CMK (cell line): ENCODE results near the gene COMMD6.

Source experiments
- DNase-seq: peaks from one replicate; pipeline ENCODE4 v3.0.0-alpha.2; 2010; ENCODE audit warnings: low read depth

COMMD6 gene

DNA sequence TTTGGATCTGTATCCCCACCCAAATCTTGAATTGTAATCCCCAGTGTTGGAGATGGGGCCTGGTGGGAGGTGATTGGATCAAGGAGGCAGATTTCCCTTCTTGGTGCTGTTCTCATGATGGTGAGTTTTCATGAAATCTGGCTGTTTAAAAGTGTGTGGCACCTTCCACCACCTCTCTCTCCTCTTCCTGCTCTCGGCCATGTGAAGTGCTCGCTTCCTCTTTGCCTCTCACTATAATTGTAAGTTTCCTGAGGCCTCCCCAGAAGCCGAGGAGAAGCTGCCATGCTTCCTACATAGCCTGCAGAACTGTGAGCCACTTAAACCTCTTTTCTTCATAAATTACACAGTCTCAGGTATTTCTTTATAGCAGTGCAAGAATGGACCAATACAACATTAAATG, 15.7 kb downstream of the COMMD6 start:
- no peak for DNase-seq

DNA sequence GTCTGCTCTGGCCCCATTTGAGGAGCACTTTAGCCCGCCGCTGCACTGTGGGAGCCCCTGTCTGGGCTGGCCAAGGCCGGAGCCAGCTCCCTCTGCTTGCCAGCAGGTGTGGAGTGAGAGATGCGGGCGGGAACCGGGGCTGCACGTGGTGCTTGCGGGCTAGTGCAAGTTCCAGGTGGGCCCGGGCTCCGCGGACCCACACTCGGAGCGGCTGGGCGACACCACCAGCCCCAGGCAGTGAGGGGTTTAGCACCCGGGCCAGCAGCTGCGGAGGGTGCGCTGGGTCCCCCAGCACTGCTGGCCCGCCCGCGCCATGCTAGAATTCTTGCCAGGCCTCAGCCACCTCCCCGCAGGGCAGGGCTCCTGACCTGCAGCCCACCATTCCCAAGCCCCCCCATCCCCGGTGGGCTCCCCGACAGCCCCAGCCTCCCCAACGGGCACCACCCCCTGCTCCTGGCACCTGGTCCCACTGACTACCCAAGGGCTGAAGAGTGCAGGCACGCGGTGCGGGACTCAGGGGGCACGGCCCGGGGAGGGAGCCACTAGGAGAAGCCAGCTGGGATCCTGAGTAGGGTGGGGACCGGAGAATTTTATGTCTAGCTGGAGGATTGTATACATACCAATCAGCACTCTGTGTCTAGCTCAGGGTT, 19.1 kb downstream of the COMMD6 start:
- DNase-seq = no peak

DNA sequence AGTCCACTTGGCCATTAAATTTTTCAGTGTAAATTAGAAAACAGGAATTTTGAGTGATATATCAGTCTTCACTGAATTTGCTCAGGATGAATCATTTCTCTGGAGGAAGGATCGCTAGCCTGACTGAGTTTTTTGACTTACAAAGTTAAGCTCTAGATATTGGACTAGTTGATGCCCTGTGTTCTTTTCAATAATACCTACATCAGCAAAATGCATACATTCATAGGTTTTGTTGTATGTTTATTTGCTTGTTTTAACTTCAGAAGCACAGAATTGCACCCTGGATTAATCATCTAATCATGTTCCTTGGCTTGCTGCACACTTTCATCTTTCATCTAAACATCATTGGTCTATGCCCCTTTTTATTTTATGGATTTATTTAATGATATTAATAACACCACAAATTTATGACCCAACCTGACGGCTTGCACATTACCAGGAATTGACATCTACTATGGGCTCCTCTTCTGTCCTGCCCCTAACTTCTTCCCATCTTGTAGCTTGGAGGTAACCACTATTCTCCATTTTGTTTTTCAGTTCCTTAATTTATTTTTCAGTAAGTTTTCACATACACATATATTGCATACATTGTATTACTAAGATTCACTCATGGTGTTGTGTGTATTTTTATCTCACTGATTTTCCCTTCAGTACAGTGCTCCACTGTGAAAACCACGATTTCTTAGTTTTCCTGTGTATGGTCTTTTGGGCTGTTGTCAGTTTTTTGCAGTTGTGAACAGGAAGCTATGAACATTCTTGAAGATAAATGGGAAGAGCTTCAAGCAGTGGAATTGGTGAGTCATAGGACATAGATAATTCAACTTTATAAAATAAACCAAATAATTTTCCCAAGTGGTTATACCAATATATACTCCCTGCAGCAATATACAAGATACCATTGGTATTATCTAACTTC, 23.3 kb downstream of the COMMD6 start:
- DNase-seq = no peak

GRCh38 chr13:75513271-75513670, 24.4 kb downstream of the COMMD6 start:
- DNase-seq = no peak

- no peak for DNase-seq
Measured at GRCh38 chr13:75512253-75512652, 25.4 kb downstream of the COMMD6 start.

DNA sequence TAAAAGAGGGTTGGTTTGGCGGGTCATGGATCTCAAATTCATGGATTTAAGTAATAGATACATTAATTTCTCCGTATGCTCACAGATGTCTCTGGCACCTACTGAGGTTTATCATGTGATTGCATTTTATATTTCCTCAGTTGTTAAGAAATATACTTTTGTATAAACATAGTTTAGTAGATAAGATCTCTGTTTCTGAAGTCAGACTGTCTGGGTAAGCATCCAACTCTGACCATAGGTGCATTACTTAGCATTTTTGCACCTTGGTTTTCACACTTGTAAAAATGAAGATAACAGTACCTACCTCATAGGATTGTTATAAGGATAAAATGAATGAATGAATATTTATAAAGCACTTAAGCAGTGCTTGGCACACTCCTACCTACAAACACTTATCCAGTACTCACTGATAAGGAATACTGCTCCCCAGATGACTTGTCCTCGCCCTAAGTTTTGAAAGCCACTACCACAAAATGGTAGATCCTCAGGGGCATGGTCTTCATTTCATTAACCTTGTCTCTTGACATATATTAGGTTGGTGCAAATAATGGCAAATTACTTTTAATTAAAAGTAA, 26.5 kb downstream of the COMMD6 start:
- DNase-seq = no peak

DNA sequence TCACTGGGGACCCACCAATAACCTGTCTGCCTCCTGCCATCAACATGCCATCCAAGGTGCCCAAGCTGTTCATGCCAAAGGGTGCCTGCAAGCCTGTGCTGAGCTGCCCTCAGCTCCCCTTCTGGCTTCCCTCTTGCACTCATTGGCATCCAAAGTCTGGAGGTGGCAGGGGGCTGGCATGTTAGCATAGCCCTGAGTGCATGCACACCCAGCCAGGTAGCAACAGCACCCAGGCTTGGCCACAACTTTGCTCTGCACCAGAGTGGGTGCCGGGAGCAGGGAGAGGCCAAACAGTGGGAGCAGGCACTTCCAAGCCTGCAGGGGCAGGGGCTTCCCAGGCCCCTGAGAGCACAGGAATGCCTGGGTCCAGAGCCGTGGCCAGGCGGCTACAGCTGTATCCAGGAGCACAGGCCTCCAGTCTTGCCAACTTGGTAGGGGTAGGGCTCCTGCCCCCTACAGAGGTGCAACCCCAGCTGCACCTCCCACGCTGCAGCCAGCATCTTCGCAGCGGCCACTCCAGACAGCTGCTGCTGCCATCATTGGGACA, 29.6 kb downstream of the COMMD6 start:
- no peak for DNase-seq

DNA sequence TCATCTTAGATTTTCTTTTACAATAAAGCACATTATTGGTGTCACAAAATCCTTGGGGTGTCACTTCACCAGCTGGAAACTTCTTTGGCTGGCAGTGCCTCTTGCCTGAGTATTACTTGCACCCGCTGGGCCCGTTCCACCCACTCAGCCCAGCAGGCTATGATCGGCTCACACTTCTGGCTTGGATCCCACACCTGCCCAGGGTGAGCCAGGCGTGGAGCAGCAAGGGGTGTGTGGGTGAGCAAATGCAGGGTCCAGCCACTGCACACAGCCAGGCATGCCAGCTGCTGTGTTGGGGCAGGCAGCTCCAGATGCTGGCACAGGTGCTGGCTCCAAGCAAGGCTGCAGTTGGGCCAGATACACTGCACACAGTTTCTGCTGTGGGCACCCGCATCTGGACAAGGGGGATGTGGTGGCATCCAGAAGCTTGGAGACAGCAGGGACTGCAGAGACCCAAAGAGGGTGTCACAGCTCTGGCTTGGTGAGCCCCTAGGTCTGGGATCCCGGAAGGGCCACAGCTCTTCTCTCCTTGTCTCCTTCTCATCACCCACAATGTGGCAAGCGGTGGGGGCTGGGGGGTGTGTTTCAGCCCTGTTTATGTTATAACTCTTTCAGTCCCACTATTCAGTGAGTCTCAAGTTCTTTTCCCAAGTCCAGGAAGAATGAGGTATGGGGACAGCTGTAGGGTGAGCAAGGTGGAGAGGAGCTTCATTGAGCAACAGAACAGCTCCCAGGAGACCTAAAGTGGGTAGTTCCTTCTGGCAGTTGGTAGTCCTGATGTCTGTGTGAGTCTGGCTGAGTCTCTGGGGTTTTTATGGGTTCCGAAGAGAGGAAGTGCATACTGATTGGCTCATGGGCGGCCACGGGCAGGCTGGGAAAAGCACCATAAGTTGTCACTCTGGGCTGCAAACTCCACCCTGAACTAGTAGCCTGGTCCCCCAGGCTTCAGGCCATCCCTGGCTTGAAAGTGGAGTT, 30.3 kb downstream of the COMMD6 start:
- no peak for DNase-seq

DNA sequence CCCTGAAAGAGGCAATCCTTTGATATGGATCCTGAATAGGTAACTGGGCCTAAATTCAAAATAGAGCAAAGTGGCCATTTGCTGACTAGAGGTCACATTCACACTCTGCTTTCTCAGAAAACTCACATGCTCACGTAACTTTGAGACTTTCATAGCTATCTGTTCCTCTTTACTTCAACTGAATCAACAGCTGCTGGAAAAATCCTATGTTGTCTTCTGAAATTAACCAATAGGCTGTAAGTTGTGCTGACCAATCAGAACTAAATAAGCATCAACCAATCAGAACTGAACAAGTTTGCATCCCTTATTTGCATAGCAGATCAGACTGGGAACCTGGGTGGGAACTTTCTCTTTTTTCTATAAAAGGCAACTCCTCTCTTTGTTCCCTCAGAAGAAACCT, 31.6 kb downstream of the COMMD6 start:
- no peak for DNase-seq

- no peak for DNase-seq
Measured at GRCh38 chr13:75505327-75505726, 32.3 kb downstream of the COMMD6 start.

- DNase-seq = no peak
Measured at GRCh38 chr13:75495938-75496337, 41.7 kb downstream of the COMMD6 start.

- DNase-seq = no peak
Measured at GRCh38 chr13:75494491-75494890, 43.1 kb downstream of the COMMD6 start.

DNA sequence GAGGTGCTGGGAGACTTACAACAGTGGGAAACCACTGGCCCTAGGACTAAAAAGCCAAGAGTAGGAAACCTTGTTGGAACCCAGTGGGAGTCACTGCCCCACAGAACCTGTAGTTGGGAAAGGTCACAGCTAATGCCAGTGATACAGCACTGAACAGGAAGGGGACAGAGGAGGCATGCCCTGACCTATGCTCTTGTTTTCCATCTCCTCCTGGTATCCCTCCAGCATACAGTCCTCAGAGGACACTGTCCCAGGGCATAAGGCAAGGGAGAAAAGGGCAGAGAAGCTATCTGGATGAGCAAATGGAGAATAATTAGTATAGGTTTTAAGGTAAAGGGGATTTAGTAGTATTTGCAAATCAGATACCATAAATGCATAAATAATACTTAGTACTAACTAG, 44.5 kb downstream of the COMMD6 start:
- DNase-seq = no peak

GRCh38 chr13:75492389-75492788, 45.3 kb downstream of the COMMD6 start:
- DNase-seq = no peak

DNA sequence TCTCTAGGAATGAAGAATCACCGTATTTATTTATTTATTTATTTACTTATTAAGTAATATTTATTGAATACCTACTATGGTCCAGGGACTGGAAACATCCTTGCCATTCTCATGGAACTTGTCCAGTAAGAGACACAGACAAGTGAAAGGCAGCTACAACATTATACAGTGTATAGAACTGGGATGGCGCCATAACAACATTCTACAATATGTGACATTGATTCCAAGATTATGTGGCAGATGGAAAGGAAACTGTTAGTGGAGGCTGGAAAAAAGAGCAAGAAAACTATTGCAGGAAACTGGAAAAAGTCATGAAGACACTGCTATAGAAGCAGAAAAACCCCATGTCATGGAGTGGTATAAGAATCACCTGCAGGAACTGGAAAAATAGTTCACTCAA, 46.3 kb downstream of the COMMD6 start:
- DNase-seq = no peak

DNA sequence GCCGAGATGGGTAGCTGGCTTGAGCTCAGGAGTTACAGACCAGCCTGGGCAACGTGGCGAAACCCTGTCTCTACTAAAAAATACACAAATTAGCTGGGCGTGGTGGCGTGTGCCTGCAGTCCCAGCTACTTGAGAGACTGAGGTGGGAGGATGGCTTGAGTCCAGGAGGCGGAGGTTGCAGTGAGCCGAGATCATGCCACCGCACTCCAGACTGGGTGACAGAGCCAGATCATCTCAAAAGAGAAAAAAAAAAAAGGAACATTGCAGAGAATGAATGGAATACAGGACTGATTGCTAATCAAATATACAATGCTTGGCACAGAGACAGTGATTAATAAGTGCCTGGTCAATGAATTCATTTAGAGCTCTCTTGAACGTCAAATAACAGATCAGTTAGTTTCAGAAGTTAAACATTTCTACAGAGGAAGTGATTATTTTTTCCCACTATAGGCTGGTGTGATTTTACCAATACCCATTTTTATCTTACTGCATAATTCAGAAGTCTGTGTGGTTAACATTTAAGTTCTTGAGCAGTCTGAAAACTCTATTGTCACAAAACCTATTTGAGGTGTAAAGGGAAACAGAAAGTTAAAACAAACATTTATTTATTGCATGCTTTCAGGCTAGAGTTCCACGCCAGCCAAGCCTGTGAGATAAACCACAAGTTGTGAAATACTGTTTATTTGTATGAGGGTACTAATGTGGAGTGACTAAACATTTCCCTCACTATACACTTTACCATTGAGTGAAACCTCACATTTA, 48.0 kb downstream of the COMMD6 start:
- DNase-seq = no peak

GRCh38 chr13:75486146-75487062, 51.2 kb downstream of the COMMD6 start:
- DNase-seq = peak; percentile 52

- DNase-seq = no peak
Measured at GRCh38 chr13:75485286-75486062, 52.2 kb downstream of the COMMD6 start.

DNA sequence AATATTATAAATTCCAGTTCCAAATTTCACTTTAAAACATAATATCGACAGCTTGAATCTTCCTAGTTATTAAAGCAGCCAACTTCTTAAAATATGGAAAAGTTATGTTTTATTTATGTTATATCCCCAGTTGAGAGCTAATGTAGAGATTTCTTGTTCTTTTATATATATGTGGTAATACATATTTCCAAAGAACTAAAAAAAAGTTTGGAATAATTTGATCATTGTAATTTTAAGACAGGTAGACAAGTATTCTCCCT, 54.9 kb downstream of the COMMD6 start:
- DNase-seq = no peak
